Bone marrow (tissue), 2 donors: ENCODE results near the gene THG1L.
"Not testable (repeated sequence)": the region's sequence is repeated elsewhere in the genome, so short reads cannot be mapped to it uniquely, and the experiment has no call there.

Experiments used
- DNase-seq, 2 donors: peaks; one replicate each; lab custom pipeline; 2025; lab: John Stamatoyannopoulos, UW

THG1L gene

GRCh38 chr5:157727858-157728257, 3.4 kb upstream of the THG1L start:
- not testable (repeated sequence) for DNase-seq

- DNase-seq: no peak
These were observed 1.4 kb upstream of the THG1L start for GRCh38 chr5:157729858-157730257.

- DNase-seq: no peak
These were observed 334 bp upstream of the THG1L start for GRCh38 chr5:157730900-157731271.

- DNase-seq: no peak
These were observed 902 bp downstream of the THG1L start for GRCh38 chr5:157732130-157732514.

- no peak for DNase-seq
These were observed 1.5 kb downstream of the THG1L start for GRCh38 chr5:157732596-157733262.

- no peak for DNase-seq
These were observed 3.2 kb downstream of the THG1L start for GRCh38 chr5:157734436-157734835.

GRCh38 chr5:157735991-157736390, 4.8 kb downstream of the THG1L start:
- DNase-seq: no peak

GRCh38 chr5:157739388-157740228, 8.4 kb downstream of the THG1L start:
- no peak for DNase-seq

GRCh38 chr5:157740229-157740610, 9.0 kb downstream of the THG1L start:
- no peak for DNase-seq

- DNase-seq: no peak
These were observed 9.9 kb downstream of the THG1L start for GRCh38 chr5:157741131-157741530.

- peak; percentile 64 to 78 for DNase-seq
These were observed 12.2 kb downstream of the THG1L start, which contains the start of gene LSM11 for GRCh38 chr5:157743163-157744050. Gene LSM11, plus strand, starts transcription at chr5:157743712. Its CDS starts 39 bp downstream, at chr5:157743751.

GRCh38 chr5:157744051-157745011, 13.1 kb downstream of the THG1L start:
- DNase-seq: peak in 1 of 2 donors; percentile 31

GRCh38 chr5:157745041-157745456, 13.8 kb downstream of the THG1L start:
- DNase-seq: no peak

- no peak for DNase-seq
These were observed 16.0 kb downstream of the THG1L start for GRCh38 chr5:157747173-157747740.

GRCh38 chr5:157747766-157748700, 16.8 kb downstream of the THG1L start:
- no peak for DNase-seq

- DNase-seq: no peak
These were observed 17.7 kb downstream of the THG1L start for GRCh38 chr5:157748760-157749461.

- no peak for DNase-seq
These were observed 18.2 kb downstream of the THG1L start for GRCh38 chr5:157749462-157749799.

- no peak for DNase-seq
These were observed 19.1 kb downstream of the THG1L start for GRCh38 chr5:157750320-157750719.

GRCh38 chr5:157756122-157756521, 24.9 kb downstream of the THG1L start:
- DNase-seq: no peak
